Endothelial cell of umbilical vein (primary cell): ENCODE results near the gene LYPD5. TPM values are rescaled to one million over a fixed set of nuclear protein-coding genes. Genes with fewer than 3 reads are reported as not detected.

Source experiments
- BruUV-seq: library from RNA; stranded (reverse); fragments of 400-500 nt; replicated peaks from 2 replicates; lab custom pipeline; 2021; lab: Mats Ljungman, UMichigan
- CTCF ChIA-PET: fragments of 300-600, 350-600 bp; sonication (Branson Sonifier 250); formaldehyde crosslinking; loops from one replicate; lab custom pipeline; 2021; ENCODE audit warnings: antibody characterized with exemption, inconsistent platforms; lab: Charles Lee
- POLR2A ChIA-PET: fragments of 300-600, 350-600 bp; sonication (Branson Sonifier 250); formaldehyde crosslinking; loops from one replicate; lab custom pipeline; 2021; ENCODE audit warnings: antibody characterized with exemption, inconsistent platforms; lab: Charles Lee
- DNase-seq: peaks from one replicate; pipeline ENCODE4 v3.0.0-alpha.2; 2011; ENCODE audit warnings: low read depth, low spot score
- FAIRE-seq: peaks from 2 replicates; lab custom pipeline; 2011; peaks lifted over from hg19 to GRCh38; lab: Jason Lieb, UNC
- H2AFZ ChIP-seq: 2 replicates; pipeline ENCODE4 v1.6.0; 2012; ENCODE audit warnings: low read depth, low read length, control low read depth, inconsistent platforms
- H3K27ac ChIP-seq: 2 replicates; pipeline ENCODE4 v1.5.1; 2011; ENCODE audit warnings: low read depth, mild to moderate bottlenecking, control low read depth, low read length, moderate library complexity; ENCODE audit not compliant: insufficient read depth
- H3K27me3 ChIP-seq, 2 experiments: 2 replicates each; pipeline versions ENCODE4 v1.6.0 to v1.6.1; 2011; ENCODE audit warnings: low read length in 2 of 2, mixed read lengths in 1 of 2; ENCODE audit not compliant: control insufficient read depth in 2 of 2, insufficient read depth in 2 of 2
- H3K36me3 ChIP-seq, 2 experiments: 2 replicates in 1 of 2; 3 replicates in 1 of 2; pipeline ENCODE4 v1.5.1; 2011; ENCODE audit warnings: low read length in 2 of 2, mild to moderate bottlenecking in 1 of 2, moderate library complexity in 1 of 2; ENCODE audit not compliant: control insufficient read depth in 2 of 2, insufficient read depth in 2 of 2; ENCODE audit errors: extremely low read depth in 1 of 2
- H3K4me1 ChIP-seq: 3 replicates; pipeline ENCODE4 v1.5.1; 2011; ENCODE audit warnings: mild to moderate bottlenecking, low read length; ENCODE audit not compliant: control insufficient read depth, insufficient read depth; ENCODE audit errors: extremely low read depth
- H3K4me2 ChIP-seq: 2 replicates; pipeline ENCODE4 v1.6.1; 2011; ENCODE audit warnings: low read length, control low read depth, mixed read lengths; ENCODE audit not compliant: insufficient read depth
- H3K4me3 ChIP-seq, 3 experiments: fragments of 200-600 bp in 1 of 3; sonication (generic), shearing (Covaris generic) in 1 of 3; replicated peaks in 1 of 3; 2 replicates each; pipeline ENCODE4 v1.5.1; 2011 to 2016; ENCODE audit warnings: control low read depth in 3 of 3, low read length in 3 of 3, mild to moderate bottlenecking in 2 of 3, inconsistent platforms in 1 of 3, low read depth in 1 of 3, moderate library complexity in 1 of 3; ENCODE audit not compliant: insufficient read depth in 1 of 3
- H3K79me2 ChIP-seq: 2 replicates; pipeline ENCODE4 v1.6.0; 2012; ENCODE audit warnings: low read length, inconsistent platforms; ENCODE audit not compliant: control insufficient read depth, insufficient read depth
- H3K9ac ChIP-seq: replicated peaks from 2 replicates; pipeline ENCODE3; 2011; ENCODE audit warnings: low read length, control low read depth; ENCODE audit not compliant: insufficient read depth; ENCODE audit errors: extremely low read depth
- H3K9me1 ChIP-seq: replicated peaks from 3 replicates; pipeline ENCODE4 v1.6.0; 2011; ENCODE audit warnings: mild to moderate bottlenecking, low read length; ENCODE audit not compliant: control insufficient read depth, insufficient read depth; ENCODE audit errors: extremely low read depth
- H3K9me3 ChIP-seq: replicated peaks from 2 replicates; pipeline ENCODE4 v1.5.1; 2012; ENCODE audit warnings: low read length, inconsistent platforms; ENCODE audit not compliant: control insufficient read depth, insufficient read depth
- H4K20me1 ChIP-seq: replicated peaks from 2 replicates; pipeline ENCODE3; 2011; ENCODE audit warnings: mild to moderate bottlenecking, low read length; ENCODE audit not compliant: control insufficient read depth, insufficient read depth; ENCODE audit errors: extremely low read depth
- EZH2 ChIP-seq: IDR thresholded peaks from 2 replicates; pipeline ENCODE4 v1.6.1; 2012; ENCODE audit warnings: borderline replicate concordance, low read depth, mild to moderate bottlenecking, moderate library complexity, low read length, inconsistent platforms; ENCODE audit not compliant: severe bottlenecking
- FOS ChIP-seq: IDR thresholded peaks from 2 replicates; pipeline ENCODE4 v1.6.1; 2011; ENCODE audit warnings: mild to moderate bottlenecking, low read length, moderate library complexity, borderline replicate concordance; ENCODE audit not compliant: insufficient read depth
- GATA2 ChIP-seq: IDR thresholded peaks from 2 replicates; pipeline ENCODE4 v1.7.0; 2011; ENCODE audit warnings: low read depth, mild to moderate bottlenecking, moderate library complexity, mixed read lengths, low read length; ENCODE audit not compliant: insufficient read length, insufficient read depth
- JUN ChIP-seq: IDR thresholded peaks from 2 replicates; pipeline ENCODE4 v1.6.1; 2011; ENCODE audit warnings: borderline replicate concordance, low read depth; ENCODE audit not compliant: insufficient read length, insufficient read depth
- MYC ChIP-seq: IDR thresholded peaks from one replicate; pipeline ENCODE4 v1.6.1; 2011; ENCODE audit warnings: mild to moderate bottlenecking, low read depth, low read length
- POLR2A ChIP-seq: IDR thresholded peaks from 2 replicates; pipeline ENCODE4 v1.6.1; 2012; ENCODE audit warnings: low read depth, mild to moderate bottlenecking, control low read depth, low read length
- POLR2AphosphoS5 ChIP-seq: IDR thresholded peaks from 2 replicates; pipeline ENCODE4 v1.6.1; 2012; ENCODE audit warnings: low read depth, mild to moderate bottlenecking, control low read depth, low read length, moderate library complexity; ENCODE audit not compliant: insufficient read depth
- dilution Hi-C: fragments of 300-500 bp; cut with MboI; formaldehyde crosslinking; loops from one replicate; pipeline ENCODE4 v1.15.0; 2019; ENCODE audit warnings: low sequenced_read_pairs; ENCODE audit not compliant: extremely low pct_ligation_motif_present
- intact Hi-C: fragments of 100-400 bp; cut with micrococcal nuclease; formaldehyde crosslinking; loops from one replicate; pipeline ENCODE4 v1.10.0; 2022
- polyA plus RNA-seq, 4 experiments: library from polyadenylated mRNA; depleted of rRNA in 3 of 4; stranded (reverse) in 3 of 4; unstranded in 1 of 4; fragments of >200 nt; gene quantifications; 2 replicates each; pipeline versions ENCODE4 v1.2.1 to v1.2.3, GENCODE V29; 2011 to 2012; ENCODE audit warnings: missing spikeins in 1 of 4
- total RNA-seq: library from RNA; stranded (reverse); gene quantifications from 2 replicates; pipeline ENCODE4 v1.2.3, GENCODE V29; 2021
- TF ChIP-seq, protein P1 (sequence below), 2 donors: IDR thresholded peaks; 1 replicate in 1 of 2; 2 replicates in 1 of 2; pipeline ENCODE4 v1.5.1; 2011; ENCODE audit warnings: low read length in 2 of 2, mild to moderate bottlenecking in 2 of 2, moderate library complexity in 2 of 2, control low read depth in 1 of 2, inconsistent platforms in 1 of 2, low read depth in 1 of 2; ENCODE audit not compliant: insufficient read depth in 1 of 2; ENCODE audit errors: extremely low read depth in 1 of 2

LYPD5 gene
- total and polyA plus RNA-seq, 2 donors (not counting 3 experiments of a cell fraction or from before 2014, with no cell fraction given) = 0.28 TPM; not detected in 1

DNA sequence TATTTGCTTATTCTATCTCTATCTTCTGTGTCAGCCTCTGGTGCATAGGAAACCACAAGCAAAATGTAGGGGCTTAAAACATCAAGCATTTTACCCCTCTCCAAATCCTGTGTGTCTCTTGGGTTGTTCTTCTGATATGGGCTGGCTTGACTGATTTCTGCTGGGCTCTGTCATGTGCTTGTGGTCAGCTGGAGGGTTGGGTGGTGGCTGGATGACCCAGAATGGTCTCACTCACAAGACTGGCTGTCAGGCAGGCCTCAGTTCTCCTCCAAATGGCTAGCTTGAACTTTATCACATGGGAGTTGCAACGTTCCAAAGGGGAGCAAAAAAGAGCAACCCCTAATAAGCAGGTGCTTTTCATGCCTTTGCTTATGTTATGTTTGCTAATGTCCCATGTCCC is 9.6 kb upstream of the LYPD5 start:
- dilution Hi-C loops (no loop called here), intact Hi-C loops (no loop called here)
- no peak overlapping the region for H3K4me3 ChIP-seq
- H3K36me3 ChIP-seq = no peaks in the 10 kb centered on the region
- H3K79me2 ChIP-seq = no peaks in the 10 kb centered on the region
- H3K9me3 ChIP-seq = no peaks in the 10 kb centered on the region
- ChIA-PET POLR2A (no interaction called here), CTCF (interaction anchor here (5.0 kb wide), 1 partner anchor 66 kb away, joined by 136 read pairs; no protein-coding TSS in a partner anchor)
- no peaks in the 10 kb centered on the region for H4K20me1 ChIP-seq
- FAIRE-seq (no peak), DNase-seq (no peak)
- H3K27ac ChIP-seq = no peak overlapping the region
- no peaks in the 10 kb centered on the region for H3K9me1 ChIP-seq
- no peak overlapping the region for H3K9ac ChIP-seq
- no peaks in the 10 kb centered on the region for H3K4me1 ChIP-seq
- H3K4me2 ChIP-seq = no peak overlapping the region
- TF ChIP-seq JUN = no peak
- TF ChIP-seq POLR2AphosphoS5 = no peak
- no peak for TF ChIP-seq GATA2
- no peak for TF ChIP-seq FOS
- TF ChIP-seq, protein P1, sequence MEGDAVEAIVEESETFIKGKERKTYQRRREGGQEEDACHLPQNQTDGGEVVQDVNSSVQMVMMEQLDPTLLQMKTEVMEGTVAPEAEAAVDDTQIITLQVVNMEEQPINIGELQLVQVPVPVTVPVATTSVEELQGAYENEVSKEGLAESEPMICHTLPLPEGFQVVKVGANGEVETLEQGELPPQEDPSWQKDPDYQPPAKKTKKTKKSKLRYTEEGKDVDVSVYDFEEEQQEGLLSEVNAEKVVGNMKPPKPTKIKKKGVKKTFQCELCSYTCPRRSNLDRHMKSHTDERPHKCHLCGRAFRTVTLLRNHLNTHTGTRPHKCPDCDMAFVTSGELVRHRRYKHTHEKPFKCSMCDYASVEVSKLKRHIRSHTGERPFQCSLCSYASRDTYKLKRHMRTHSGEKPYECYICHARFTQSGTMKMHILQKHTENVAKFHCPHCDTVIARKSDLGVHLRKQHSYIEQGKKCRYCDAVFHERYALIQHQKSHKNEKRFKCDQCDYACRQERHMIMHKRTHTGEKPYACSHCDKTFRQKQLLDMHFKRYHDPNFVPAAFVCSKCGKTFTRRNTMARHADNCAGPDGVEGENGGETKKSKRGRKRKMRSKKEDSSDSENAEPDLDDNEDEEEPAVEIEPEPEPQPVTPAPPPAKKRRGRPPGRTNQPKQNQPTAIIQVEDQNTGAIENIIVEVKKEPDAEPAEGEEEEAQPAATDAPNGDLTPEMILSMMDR (IDR thresholded peaks at IDR 0.05; ENCODE audit: extremely low read depth in 1 of 2, insufficient read depth in 1 of 2, low read depth in 1 of 2, low read length in 2 of 2) = no peak
- no peak for TF ChIP-seq MYC
- no peak for TF ChIP-seq EZH2
- TF ChIP-seq POLR2A = no peak
- no peaks in the 10 kb centered on the region for H3K27me3 ChIP-seq
- no peak overlapping the region for H2AFZ ChIP-seq
- no TSS peak for BruUV-seq
